Glutamatergic neuron (in vitro differentiated cells): ENCODE measurements around the gene EVI5. TPM values are rescaled to one million over a fixed set of nuclear protein-coding genes. Genes with fewer than 3 reads are reported as not detected.

Source experiments
- DNase-seq: peaks from one replicate; pipeline ENCODE4 v3.0.0; 2022
- H3K27ac Mint-ChIP-seq: one replicate; pipeline ENCODE4 v1.8.0; 2020; ENCODE audit warnings: mild to moderate bottlenecking, mixed read lengths, inconsistent platforms; ENCODE audit not compliant: unreplicated experiment
- H3K27me3 Mint-ChIP-seq: one replicate; pipeline ENCODE4 v1.8.0; 2020; ENCODE audit warnings: mild to moderate bottlenecking, moderate library complexity, mixed read lengths, inconsistent platforms; ENCODE audit not compliant: unreplicated experiment
- H3K36me3 Mint-ChIP-seq: one replicate; pipeline ENCODE4 v1.8.0; 2020; ENCODE audit warnings: mild to moderate bottlenecking, mixed read lengths, inconsistent platforms; ENCODE audit not compliant: unreplicated experiment
- H3K4me1 Mint-ChIP-seq: one replicate; pipeline ENCODE4 v1.8.0; 2020; ENCODE audit warnings: mild to moderate bottlenecking, low read depth, mixed read lengths, inconsistent platforms; ENCODE audit not compliant: unreplicated experiment
- H3K4me3 Mint-ChIP-seq: one replicate; pipeline ENCODE4 v1.8.0; 2020; ENCODE audit warnings: mild to moderate bottlenecking, mixed read lengths, inconsistent platforms; ENCODE audit not compliant: unreplicated experiment
- H3K9me3 Mint-ChIP-seq: one replicate; pipeline ENCODE4 v1.8.0; 2020; ENCODE audit warnings: mild to moderate bottlenecking, moderate library complexity, mixed read lengths, inconsistent platforms; ENCODE audit not compliant: unreplicated experiment
- CTCF ChIP-seq: fragments of 200-600 bp; sonication (generic); IDR thresholded peaks from one replicate; pipeline ENCODE4 v1.5.0; 2021; ENCODE audit not compliant: partially characterized antibody, unreplicated experiment
- long read RNA-seq: library from polyadenylated mRNA; unstranded; transcript quantifications from one replicate; pipeline ENCODE4 v2.0.0, GENCODE V29; 2020; ENCODE audit not compliant: unreplicated experiment
- total RNA-seq: library from RNA; stranded (reverse); fragmentation: NEBNext Ultra II Directional; extraction: Animal tissue kit (Norgen Biotek cat#: 25700); gene quantifications from one replicate; pipeline ENCODE4 v1.2.1, GENCODE V29; 2021; ENCODE audit not compliant: unreplicated experiment

Gene EVI5
- 19.5 TPM for total RNA-seq
- long read RNA-seq, partial matches to known transcripts: 0 of 2 reads
- long read RNA-seq, other reads (novel, unspliced or antisense): 2 of 2 reads

GRCh38 chr1:92784639-92785500 is at the start of gene EVI5:
Gene EVI5 (minus strand): TSS chr1:92785108. CDS start chr1:92736546, 48,562 bp downstream.
- H3K4me3 Mint-ChIP-seq: peak within 1 kb of the TSS; percentile 87
- peak within 1 kb of the TSS; percentile 88 for H3K27ac Mint-ChIP-seq
- no peaks in the 10 kb centered on the region for H3K36me3 Mint-ChIP-seq
- DNase-seq: peak; percentile 95
- peaks cover 5% of the 10 kb centered on the region for H3K9me3 Mint-ChIP-seq
- peaks cover 3% of the 10 kb centered on the region for H3K27me3 Mint-ChIP-seq
- no peak for TF ChIP-seq CTCF
- H3K4me1 Mint-ChIP-seq: no peaks in the 10 kb centered on the region

- peaks cover 6% of the 10 kb centered on the region for H3K9me3 Mint-ChIP-seq
- no peak for TF ChIP-seq CTCF
- DNase-seq: no peak
- peak overlapping the region; percentile 97 for H3K4me3 Mint-ChIP-seq
- peaks cover 4% of the 10 kb centered on the region for H3K27me3 Mint-ChIP-seq
- peaks cover 15% of the 10 kb centered on the region for H3K4me1 Mint-ChIP-seq
- no peaks in the 10 kb centered on the region for H3K36me3 Mint-ChIP-seq
- no peak overlapping the region for H3K27ac Mint-ChIP-seq
Measured at GRCh38 chr1:92834617-92835016, 49.7 kb upstream of the EVI5 start.

GRCh38 chr1:92833840-92834239 is 48.9 kb upstream of the EVI5 start:
- TF ChIP-seq CTCF: no peak
- H3K36me3 Mint-ChIP-seq: no peaks in the 10 kb centered on the region
- H3K27ac Mint-ChIP-seq: peak overlapping the region; percentile 9

GRCh38 chr1:92832537-92833114 is 47.7 kb upstream of the EVI5 start:
- Mint-ChIP-seq H3K27me3 (peaks cover 4% of the 10 kb centered on the region), H3K36me3 (no peaks in the 10 kb centered on the region)

More at GRCh38 chr1:92833840-92834239, 48.9 kb upstream of the EVI5 start:
- Mint-ChIP-seq H3K9me3 (peaks cover 6% of the 10 kb centered on the region), H3K27me3 (peaks cover 4% of the 10 kb centered on the region), H3K4me3 (peak overlapping the region; percentile 97), H3K4me1 (peaks cover 15% of the 10 kb centered on the region)
- DNase-seq: no peak

More at GRCh38 chr1:92832537-92833114, 47.7 kb upstream of the EVI5 start:
- peaks cover 6% of the 10 kb centered on the region for H3K9me3 Mint-ChIP-seq
- TF ChIP-seq CTCF: no peak
- no peak for DNase-seq
- peak overlapping the region; percentile 97 for H3K4me3 Mint-ChIP-seq
- H3K4me1 Mint-ChIP-seq: peaks cover 12% of the 10 kb centered on the region
- H3K27ac Mint-ChIP-seq: peak overlapping the region; percentile 93
